ENCODE results near the gene FAM89B.

FAM89B gene

GRCh38 chr11:65586247-65586630 lies 13.9 kb downstream of the FAM89B start:
- DNase-seq: no peak
- no peaks in the 10 kb centered on the region for H3K36me3 ChIP-seq
- H3K9me3 ChIP-seq: no peaks in the 10 kb centered on the region
- no peaks in the 10 kb centered on the region for H3K27me3 ChIP-seq
- TF ChIP-seq CTCF (IDR thresholded peaks at IDR 0.05; ENCODE audit: low read depth, low read length): no peak
- H3K4me1 ChIP-seq: no peaks in the 10 kb centered on the region
- H3K4me3 ChIP-seq (ENCODE audit: low read depth, low read length): no peak overlapping the region

DNA sequence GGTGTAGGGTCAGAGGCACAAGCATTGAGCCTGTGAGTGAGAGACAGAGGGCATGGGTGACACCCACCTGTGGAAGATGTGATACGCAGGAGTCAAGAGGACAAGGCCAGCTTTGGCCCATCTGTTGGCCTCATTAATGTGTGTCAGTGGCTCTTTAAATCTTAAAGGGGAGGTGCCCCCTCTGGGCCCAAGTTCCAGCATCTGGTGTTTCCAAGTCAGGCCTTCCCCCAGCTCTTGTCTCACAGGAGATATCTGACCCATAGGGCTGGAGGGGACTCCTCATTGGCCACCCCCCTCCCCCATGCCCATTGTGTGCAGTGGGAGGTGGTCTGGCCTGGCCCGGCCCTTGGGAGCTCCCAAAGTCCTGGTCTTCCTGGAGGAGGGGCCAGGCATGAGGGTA lies 14.3 kb downstream of the FAM89B start:
- Histone ChIP-seq H3K27me3 (no peaks in the 10 kb centered on the region), H3K4me1 (no peaks in the 10 kb centered on the region), H3K4me3 (ENCODE audit: low read depth, low read length) (no peak overlapping the region), H3K36me3 (no peaks in the 10 kb centered on the region), H3K9me3 (no peaks in the 10 kb centered on the region)
- TF ChIP-seq CTCF (IDR thresholded peaks at IDR 0.05; ENCODE audit: low read depth, low read length): no peak
- DNase-seq: no peak

DNA sequence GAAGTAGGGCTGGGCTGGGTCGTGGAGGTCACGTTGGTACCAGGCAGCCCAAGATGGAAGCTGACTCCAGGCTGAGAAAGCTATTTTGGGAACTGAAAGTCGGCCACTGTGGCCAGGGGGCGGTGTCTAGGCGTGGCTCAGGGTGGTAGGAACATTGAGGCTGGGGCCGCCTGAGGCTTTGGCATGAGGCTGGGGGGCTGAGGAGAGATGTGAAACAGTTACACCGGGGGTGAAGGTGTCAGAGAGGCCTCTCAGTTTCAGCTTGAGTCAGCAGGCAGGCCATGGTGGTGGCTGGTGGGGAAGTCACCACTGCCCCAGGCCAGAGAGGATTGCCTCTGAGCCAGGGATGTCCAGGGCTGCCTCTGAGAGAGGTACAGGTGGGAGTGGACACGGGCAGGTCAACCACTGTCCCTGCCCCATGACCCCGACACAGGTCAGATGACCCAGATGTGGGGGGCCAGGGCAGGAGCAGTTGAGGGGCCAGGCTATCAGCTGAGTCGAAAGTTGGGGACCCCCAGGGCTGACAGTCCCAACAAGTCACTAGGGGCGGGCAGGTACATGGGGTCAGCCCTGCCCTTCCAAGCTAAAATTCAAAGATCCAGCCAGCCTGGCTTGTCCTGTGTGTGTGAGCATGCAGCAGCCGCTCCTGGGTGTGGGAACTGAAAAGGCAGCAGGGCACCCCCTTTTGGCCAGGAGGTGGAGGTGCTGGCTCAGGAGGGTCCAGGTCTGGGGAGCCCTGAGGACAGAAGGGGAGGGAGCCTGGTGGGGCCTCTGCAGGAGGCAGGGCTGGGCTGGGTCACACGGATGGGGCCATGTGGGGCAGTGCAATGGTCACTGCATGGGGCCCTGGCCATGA lies 16.1 kb downstream of the FAM89B start:
- Histone ChIP-seq H3K9me3 (no peaks in the 10 kb centered on the region), H3K4me1 (no peaks in the 10 kb centered on the region), H3K4me3 (ENCODE audit: low read depth, low read length) (no peak overlapping the region), H3K36me3 (no peaks in the 10 kb centered on the region), H3K27me3 (no peaks in the 10 kb centered on the region)
- peak; percentile 48 for TF ChIP-seq CTCF (IDR thresholded peaks at IDR 0.05; ENCODE audit: low read depth, low read length)
- DNase-seq: peak; percentile 50

DNA sequence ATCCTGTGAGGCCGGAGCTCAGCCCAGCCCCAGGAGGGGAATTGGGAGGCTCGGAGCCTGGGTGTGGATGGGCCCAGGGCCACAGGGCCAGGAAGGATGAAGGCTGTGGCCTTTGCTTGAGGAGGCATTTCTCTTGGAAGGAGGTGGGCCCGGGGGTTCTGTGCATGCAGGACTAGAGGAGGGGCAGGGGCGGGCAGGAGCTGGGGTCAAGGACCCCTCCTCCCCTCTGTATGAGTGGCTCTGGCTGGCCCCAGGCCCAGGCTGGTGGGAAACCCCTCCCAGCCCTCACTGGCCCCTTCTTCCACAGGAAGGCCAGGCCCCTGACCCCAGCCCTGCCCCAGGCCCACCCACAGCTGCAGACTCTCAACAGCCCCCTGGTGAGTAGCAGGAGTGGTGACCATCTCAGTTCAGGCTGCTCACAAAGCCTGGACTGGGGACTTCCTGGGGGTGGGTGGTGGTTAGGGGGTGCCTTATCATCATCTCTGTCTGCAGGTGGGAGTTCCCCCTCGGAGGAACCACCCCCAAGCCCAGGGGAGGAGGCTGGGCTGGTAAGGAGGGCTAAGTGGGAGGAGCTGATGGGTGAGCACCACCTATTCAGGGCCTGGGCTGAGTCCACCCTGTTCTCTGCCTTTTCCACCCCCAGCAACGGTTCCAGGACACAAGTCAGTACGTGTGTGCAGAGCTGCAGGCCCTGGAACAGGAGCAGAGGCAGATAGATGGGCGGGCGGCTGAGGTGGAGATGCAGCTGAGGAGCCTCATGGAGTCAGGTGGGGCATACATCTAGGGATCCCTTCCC lies 17.3 kb downstream of the FAM89B start:
- TF ChIP-seq CTCF (IDR thresholded peaks at IDR 0.05; ENCODE audit: low read depth, low read length): no peak
- Histone ChIP-seq H3K36me3 (no peaks in the 10 kb centered on the region), H3K9me3 (no peaks in the 10 kb centered on the region), H3K27me3 (no peaks in the 10 kb centered on the region), H3K4me1 (no peaks in the 10 kb centered on the region), H3K4me3 (ENCODE audit: low read depth, low read length) (no peak overlapping the region)
- no peak for DNase-seq

DNA sequence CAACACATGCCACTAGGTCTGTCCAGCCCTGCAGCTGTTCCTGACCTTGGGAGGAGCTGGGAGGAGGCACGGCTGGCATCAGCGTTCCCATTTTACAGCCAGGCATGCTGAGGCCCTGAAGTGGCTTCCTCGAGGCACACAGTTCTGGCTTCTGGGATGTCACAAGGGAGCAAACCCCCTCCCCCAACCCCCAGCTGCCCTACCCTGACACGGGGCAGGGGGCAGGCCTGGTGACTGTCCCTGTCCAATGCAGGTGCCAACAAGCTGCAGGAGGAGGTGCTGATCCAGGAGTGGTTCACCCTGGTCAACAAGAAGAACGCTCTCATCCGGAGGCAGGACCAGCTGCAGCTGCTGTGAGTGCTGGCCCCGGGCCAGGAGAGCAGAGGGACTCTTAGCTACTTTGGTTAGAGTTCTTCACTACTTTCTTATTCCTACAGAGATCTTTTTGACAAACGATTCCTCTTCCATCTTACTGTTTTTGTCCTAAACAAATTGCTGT lies 18.0 kb downstream of the FAM89B start:
- H3K36me3 ChIP-seq: no peaks in the 10 kb centered on the region
- H3K9me3 ChIP-seq: no peaks in the 10 kb centered on the region
- H3K4me1 ChIP-seq: no peaks in the 10 kb centered on the region
- no peak for TF ChIP-seq CTCF (IDR thresholded peaks at IDR 0.05; ENCODE audit: low read depth, low read length)
- H3K4me3 ChIP-seq (ENCODE audit: low read depth, low read length): no peak overlapping the region
- DNase-seq: peak; percentile 41
- no peaks in the 10 kb centered on the region for H3K27me3 ChIP-seq
